ENCODE measurements around the gene TMEM158.

- TF ChIP-seq CTCF (IDR thresholded peaks at IDR 0.05) (no peak), POLR2AphosphoS5 (IDR thresholded peaks at IDR 0.05) (peak in 3 of 4 donors; percentile 31 to 70 (median 34)), EP300 (IDR thresholded peaks at IDR 0.05) (no peak), POLR2A (IDR thresholded peaks at IDR 0.05) (no peak)
Observed at GRCh38 chr3:45218578-45219390, 7.3 kb downstream of the TMEM158 start.

Data from sigmoid colon (tissue), 4 donors.